OCI-LY7 (cell line): ENCODE results near the gene EHD3.

Experiments used
- EZH2phosphoT487 ChIP-seq: fragments of 200-600 bp; sonication (generic); IDR thresholded peaks from 2 replicates; pipeline ENCODE4 v1.6.1; 2018; ENCODE audit warnings: low read depth, borderline replicate concordance, mild to moderate bottlenecking, mixed run types, antibody characterized with exemption, low read length, moderate library complexity, mixed read lengths
- TF ChIP-seq, protein P1 (sequence below): fragments of 200-600 bp; sonication (generic); conservative IDR thresholded peaks from 2 replicates; pipeline ENCODE4 v1.5.1; 2014; ENCODE audit warnings: mild to moderate bottlenecking, antibody characterized with exemption, low read length, moderate library complexity, mixed read lengths

DNA sequence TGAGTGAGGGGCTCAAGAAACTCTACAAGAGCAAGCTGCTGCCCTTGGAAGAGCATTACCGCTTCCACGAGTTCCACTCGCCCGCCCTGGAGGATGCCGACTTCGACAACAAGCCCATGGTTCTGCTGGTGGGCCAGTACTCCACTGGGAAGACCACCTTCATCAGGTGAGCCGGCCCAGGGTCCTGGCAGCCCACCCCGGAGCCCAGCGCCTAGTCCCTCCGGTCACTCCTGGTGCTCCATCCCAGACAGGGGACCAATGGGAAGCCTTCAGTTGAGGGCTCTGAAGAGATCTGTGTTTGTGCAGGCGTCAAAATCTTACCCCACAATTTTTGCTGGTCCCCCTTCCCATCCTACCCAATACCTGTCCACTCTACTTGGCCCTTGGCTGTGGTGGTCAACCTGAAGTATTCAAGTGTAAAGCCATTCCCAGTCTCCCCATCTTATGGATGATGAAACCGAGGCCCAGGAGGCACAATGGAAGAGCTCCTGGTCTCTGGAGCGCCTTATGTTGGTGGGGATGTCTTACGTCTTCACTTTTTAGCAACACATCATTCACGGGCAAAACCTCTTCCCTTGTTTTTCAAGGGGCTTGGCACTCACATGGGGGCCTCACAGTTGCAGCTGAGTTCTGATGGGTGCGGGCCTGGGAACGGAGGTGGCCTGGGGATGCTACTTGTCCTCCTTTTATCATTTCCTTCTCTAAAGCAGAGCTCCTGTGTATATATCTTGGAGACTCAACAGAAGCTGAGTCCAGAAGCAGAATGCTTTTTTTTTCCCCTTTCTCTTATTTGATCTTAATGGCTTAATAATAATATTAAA is 941 bp downstream of the EHD3 start:
- TF ChIP-seq, protein P1, sequence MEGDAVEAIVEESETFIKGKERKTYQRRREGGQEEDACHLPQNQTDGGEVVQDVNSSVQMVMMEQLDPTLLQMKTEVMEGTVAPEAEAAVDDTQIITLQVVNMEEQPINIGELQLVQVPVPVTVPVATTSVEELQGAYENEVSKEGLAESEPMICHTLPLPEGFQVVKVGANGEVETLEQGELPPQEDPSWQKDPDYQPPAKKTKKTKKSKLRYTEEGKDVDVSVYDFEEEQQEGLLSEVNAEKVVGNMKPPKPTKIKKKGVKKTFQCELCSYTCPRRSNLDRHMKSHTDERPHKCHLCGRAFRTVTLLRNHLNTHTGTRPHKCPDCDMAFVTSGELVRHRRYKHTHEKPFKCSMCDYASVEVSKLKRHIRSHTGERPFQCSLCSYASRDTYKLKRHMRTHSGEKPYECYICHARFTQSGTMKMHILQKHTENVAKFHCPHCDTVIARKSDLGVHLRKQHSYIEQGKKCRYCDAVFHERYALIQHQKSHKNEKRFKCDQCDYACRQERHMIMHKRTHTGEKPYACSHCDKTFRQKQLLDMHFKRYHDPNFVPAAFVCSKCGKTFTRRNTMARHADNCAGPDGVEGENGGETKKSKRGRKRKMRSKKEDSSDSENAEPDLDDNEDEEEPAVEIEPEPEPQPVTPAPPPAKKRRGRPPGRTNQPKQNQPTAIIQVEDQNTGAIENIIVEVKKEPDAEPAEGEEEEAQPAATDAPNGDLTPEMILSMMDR = no peak
- no peak for TF ChIP-seq EZH2phosphoT487
